ENCODE results near the gene AP2A2.
"Not testable (repeated sequence)": the region's sequence is repeated elsewhere in the genome, so short reads cannot be mapped to it uniquely, and the experiment has no call there.

AP2A2 gene

GRCh38 chr11:955154-956063 is 29.7 kb downstream of the AP2A2 start:
- DNase-seq = no peak

GRCh38 chr11:957212-957920 is 31.7 kb downstream of the AP2A2 start:
- no peak for DNase-seq

- no peak for DNase-seq
Measured at GRCh38 chr11:958101-958500, 32.4 kb downstream of the AP2A2 start.

GRCh38 chr11:959027-959426 is 33.4 kb downstream of the AP2A2 start:
- no peak for DNase-seq

- no peak for DNase-seq
Measured at GRCh38 chr11:959608-960007, 33.9 kb downstream of the AP2A2 start.

GRCh38 chr11:961310-961920 is 35.7 kb downstream of the AP2A2 start:
- not testable (repeated sequence) for DNase-seq

- DNase-seq = no peak
Measured at GRCh38 chr11:961921-962320, 36.3 kb downstream of the AP2A2 start.

- no peak for DNase-seq
Measured at GRCh38 chr11:962688-963087, 37.0 kb downstream of the AP2A2 start.

- no peak for DNase-seq
Measured at GRCh38 chr11:963852-964251, 38.2 kb downstream of the AP2A2 start.

- no peak for DNase-seq
Measured at GRCh38 chr11:965206-965775, 39.6 kb downstream of the AP2A2 start.

- DNase-seq = no peak
Measured at GRCh38 chr11:967995-968751, 42.5 kb downstream of the AP2A2 start.

- DNase-seq = no peak
Measured at GRCh38 chr11:968822-969221, 43.2 kb downstream of the AP2A2 start.

GRCh38 chr11:969651-970205 is 44.1 kb downstream of the AP2A2 start:
- DNase-seq = no peak

- DNase-seq = no peak
Measured at GRCh38 chr11:970319-970871, 44.7 kb downstream of the AP2A2 start.

- no peak for DNase-seq
Measured at GRCh38 chr11:971092-971690, 45.5 kb downstream of the AP2A2 start.

GRCh38 chr11:971731-972365 is 46.2 kb downstream of the AP2A2 start:
- no peak for DNase-seq

- no peak for DNase-seq
Measured at GRCh38 chr11:972523-973211, 47.0 kb downstream of the AP2A2 start.

GRCh38 chr11:973237-973636 is 47.6 kb downstream of the AP2A2 start:
- no peak for DNase-seq

- DNase-seq = not testable (repeated sequence)
Measured at GRCh38 chr11:975376-975775, 49.7 kb downstream of the AP2A2 start.

- no peak for DNase-seq
Measured at GRCh38 chr11:975827-976226, 50.2 kb downstream of the AP2A2 start.

Data from stimulated activated CD8-positive, alpha-beta memory T cell treated with anti-CD3 and anti-CD28 coated beads, Interleukin-4, amount 100 ng/mL, for 48 hours (primary cell).